GM12892 (cell line): ENCODE data around the gene POLR3F.

ENCODE experiments used
- POLR2A ChIP-seq: IDR thresholded peaks from 2 replicates; pipeline ENCODE4 v1.6.1; 2011; ENCODE audit warnings: low read depth, low read length, control low read depth
- POLR2AphosphoS5 ChIP-seq: IDR thresholded peaks from 2 replicates; pipeline ENCODE4 v1.6.1; 2011; ENCODE audit warnings: low read depth, low read length, control low read depth
- TAF1 ChIP-seq: IDR thresholded peaks from 2 replicates; pipeline ENCODE4 v1.6.1; 2011; ENCODE audit warnings: low read depth, mild to moderate bottlenecking, control low read depth, low read length, borderline replicate concordance

DNA sequence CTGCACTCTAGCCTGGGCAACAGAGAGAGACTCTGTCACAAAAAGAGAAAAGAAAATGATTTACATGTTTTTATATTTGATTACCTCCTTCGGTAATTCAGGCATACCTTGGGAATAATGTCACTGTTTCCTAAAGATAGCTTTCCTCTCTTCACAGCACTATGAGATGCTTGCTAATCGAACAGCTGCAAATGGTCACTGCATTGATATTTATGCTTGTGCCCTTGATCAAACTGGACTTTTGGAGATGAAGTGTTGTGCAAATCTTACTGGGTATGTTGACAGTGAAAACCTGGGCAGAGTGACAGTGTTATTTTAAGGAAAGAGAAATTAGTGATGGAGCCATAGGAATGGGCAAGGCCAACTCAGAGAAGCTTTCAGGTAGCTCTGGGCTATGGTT is 60.1 kb downstream of the POLR3F start:
- no peak for TF ChIP-seq TAF1
- TF ChIP-seq POLR2AphosphoS5 = no peak
- no peak for TF ChIP-seq POLR2A
